H9 (cell line): ENCODE measurements around the gene PGBD2. TPM values are rescaled to one million over a fixed set of nuclear protein-coding genes. Genes with fewer than 3 reads are reported as not detected.
"Not testable (repeated sequence)": the region's sequence is repeated elsewhere in the genome, so short reads cannot be mapped to it uniquely, and the experiment has no call there.

Experiments
- DNase-seq: peaks from one replicate; pipeline ENCODE4 v3.0.0-alpha.2; 2017
- H2AFZ ChIP-seq: one replicate; pipeline ENCODE4 v1.6.1; 2013; ENCODE audit warnings: mild to moderate bottlenecking, low read length, control low read depth, moderate library complexity
- H2AK5ac ChIP-seq: 2 replicates; pipeline ENCODE4 v1.6.1; 2013; ENCODE audit warnings: low read length, control low read depth, mixed read lengths; ENCODE audit not compliant: insufficient read length
- H2BK120ac ChIP-seq: one replicate; pipeline ENCODE4 v1.6.1; 2013; ENCODE audit warnings: low read depth, mild to moderate bottlenecking, low read length, control low read depth, inconsistent platforms; ENCODE audit not compliant: poor library complexity, severe bottlenecking
- H2BK12ac ChIP-seq: 2 replicates; pipeline ENCODE4 v1.6.1; 2013; ENCODE audit warnings: low read length, control low read depth, mixed read lengths, low read depth; ENCODE audit not compliant: insufficient read length
- H2BK15ac ChIP-seq: 2 replicates; pipeline ENCODE4 v1.6.1; 2013; ENCODE audit warnings: low read depth, low read length, control low read depth
- H2BK20ac ChIP-seq: one replicate; pipeline ENCODE4 v1.6.1; 2013; ENCODE audit warnings: low read depth, mild to moderate bottlenecking, low read length, control low read depth, inconsistent platforms; ENCODE audit not compliant: poor library complexity, severe bottlenecking
- H2BK5ac ChIP-seq: 2 replicates; pipeline ENCODE4 v1.6.1; 2013; ENCODE audit warnings: low read length, control low read depth, mixed read lengths; ENCODE audit not compliant: insufficient read length
- H3K14ac ChIP-seq: 2 replicates; pipeline ENCODE4 v1.6.1; 2013; ENCODE audit warnings: low read length, control low read depth; ENCODE audit not compliant: insufficient read depth
- H3K18ac ChIP-seq: 2 replicates; pipeline ENCODE4 v1.6.1; 2013; ENCODE audit warnings: low read depth, mild to moderate bottlenecking, mixed read lengths, low read length, control low read depth; ENCODE audit not compliant: insufficient read length
- H3K23ac ChIP-seq: 2 replicates; pipeline ENCODE4 v1.6.1; 2013; ENCODE audit warnings: low read length, control low read depth, mixed read lengths, low read depth; ENCODE audit not compliant: insufficient read length
- H3K23me2 ChIP-seq: 2 replicates; pipeline ENCODE4 v1.6.1; 2013; ENCODE audit warnings: low read depth, mild to moderate bottlenecking, mixed read lengths, low read length, control low read depth; ENCODE audit not compliant: insufficient read length, poor library complexity, severe bottlenecking
- H3K27ac ChIP-seq: 2 replicates; pipeline ENCODE4 v1.5.1; 2013; ENCODE audit warnings: low read length, control low read depth, mixed read lengths, low read depth; ENCODE audit not compliant: insufficient read length
- H3K27me3 ChIP-seq: 2 replicates; pipeline ENCODE4 v1.6.1; 2013; ENCODE audit warnings: low read length, control low read depth, inconsistent platforms; ENCODE audit not compliant: insufficient read depth
- H3K4ac ChIP-seq: 2 replicates; pipeline ENCODE4 v1.6.1; 2013; ENCODE audit warnings: low read depth, mild to moderate bottlenecking, control low read depth, inconsistent platforms, low read length, moderate library complexity
- H3K4me1 ChIP-seq: 2 replicates; pipeline ENCODE4 v1.6.1; 2013; ENCODE audit warnings: low read length, control low read depth, inconsistent platforms; ENCODE audit not compliant: insufficient read depth
- H3K4me2 ChIP-seq: 2 replicates; pipeline ENCODE4 v1.6.1; 2013; ENCODE audit warnings: low read length, control low read depth, mixed read lengths; ENCODE audit not compliant: insufficient read length, insufficient read depth
- H3K56ac ChIP-seq: 2 replicates; pipeline ENCODE4 v1.6.1; 2013; ENCODE audit warnings: low read depth, mild to moderate bottlenecking, mixed read lengths, low read length, control low read depth; ENCODE audit not compliant: insufficient read length
- H3K79me1 ChIP-seq: 2 replicates; pipeline ENCODE4 v1.6.1; 2013; ENCODE audit warnings: low read depth, mild to moderate bottlenecking, moderate library complexity, low read length, control low read depth, inconsistent platforms; ENCODE audit not compliant: insufficient read depth, poor library complexity, severe bottlenecking
- H3K79me2 ChIP-seq: 2 replicates; pipeline ENCODE4 v1.6.1; 2013; ENCODE audit warnings: low read length, control low read depth, inconsistent platforms; ENCODE audit not compliant: insufficient read depth
- H3K9ac ChIP-seq: 2 replicates; pipeline ENCODE4 v1.6.1; 2013; ENCODE audit warnings: low read length, control low read depth, mixed read lengths; ENCODE audit not compliant: insufficient read length; ENCODE audit errors: extremely low read depth
- H3K9me3 ChIP-seq: one replicate; pipeline ENCODE4 v1.6.1; 2013; ENCODE audit warnings: low read depth, low read length, inconsistent platforms; ENCODE audit not compliant: control insufficient read depth
- H3T11ph ChIP-seq: one replicate; pipeline ENCODE4 v1.6.1; 2013; ENCODE audit warnings: mild to moderate bottlenecking, low read length, control low read depth, inconsistent platforms
- H4K20me1 ChIP-seq: one replicate; pipeline ENCODE4 v1.6.1; 2013; ENCODE audit not compliant: control insufficient read depth, insufficient read length, insufficient read depth
- H4K5ac ChIP-seq: 2 replicates; pipeline ENCODE4 v1.6.1; 2013; ENCODE audit warnings: low read depth, mild to moderate bottlenecking, mixed read lengths, low read length, control low read depth; ENCODE audit not compliant: insufficient read length
- H4K8ac ChIP-seq: replicated peaks from 2 replicates; pipeline ENCODE4 v1.6.1; 2013; ENCODE audit warnings: low read length, control low read depth, mixed read lengths, low read depth; ENCODE audit not compliant: insufficient read length
- H4K91ac ChIP-seq: 2 replicates; pipeline ENCODE4 v1.6.1; 2013; ENCODE audit warnings: low read depth, mild to moderate bottlenecking, moderate library complexity, mixed read lengths, low read length, control low read depth; ENCODE audit not compliant: insufficient read length
- H3K27ac Mint-ChIP-seq, 3 experiments: 2 replicates in 2 of 3; 3 replicates in 1 of 3; pipeline ENCODE4 v1.8.0; 2020 to 2021; ENCODE audit warnings: mixed read lengths in 3 of 3, mild to moderate bottlenecking in 1 of 3, moderate library complexity in 1 of 3
- H3K27me3 Mint-ChIP-seq: 2 replicates; pipeline ENCODE4 v1.8.0; 2021; ENCODE audit warnings: low read depth, mild to moderate bottlenecking, moderate library complexity, mixed read lengths
- H3K36me3 Mint-ChIP-seq, 3 experiments: 2 replicates in 2 of 3; 3 replicates in 1 of 3; pipeline ENCODE4 v1.8.0; 2020 to 2021; ENCODE audit warnings: low read depth in 3 of 3, mixed read lengths in 3 of 3; ENCODE audit not compliant: insufficient read depth in 1 of 3
- H3K4me1 Mint-ChIP-seq, 2 experiments: 2 replicates each; pipeline ENCODE4 v1.8.0; 2020; ENCODE audit warnings: mixed read lengths in 2 of 2
- H3K4me3 Mint-ChIP-seq, 2 experiments: 2 replicates in 1 of 2; 3 replicates in 1 of 2; pipeline ENCODE4 v1.8.0; 2020 to 2021; ENCODE audit warnings: mild to moderate bottlenecking in 2 of 2, mixed read lengths in 2 of 2, moderate library complexity in 1 of 2
- H3K9me3 Mint-ChIP-seq, 2 experiments: 2 replicates in 1 of 2; 3 replicates in 1 of 2; pipeline ENCODE4 v1.8.0; 2020; ENCODE audit warnings: mild to moderate bottlenecking in 2 of 2, mixed read lengths in 2 of 2, moderate library complexity in 1 of 2
- WGBS: extraction: QIAGEN DNeasy Blood & Tissue Kit; methylation state at CpG from one replicate; pipeline ENCODE4 v1.1.7; 2013; ENCODE audit warnings: missing lambda C conversion rate, low lambda C conversion rate, mixed read lengths; ENCODE audit not compliant: insufficient read length; ENCODE audit errors: extremely low coverage; 5-methylcytosine and 5-hydroxymethylcytosine counted together
- total RNA-seq: library from RNA; stranded (reverse); gene quantifications from 2 replicates; pipeline ENCODE4 v1.2.1, GENCODE V29; 2021
- TF ChIP-seq, protein P1 (sequence below): fragments of 200-600 bp; sonication (generic); conservative IDR thresholded peaks from 3 replicates; pipeline ENCODE4 v1.8.0; 2021; ENCODE audit warnings: antibody characterized with exemption, mild to moderate bottlenecking

The PGBD2 gene
- total RNA-seq, 1 experiment from 2014 or later: 10.4 TPM

DNA sequence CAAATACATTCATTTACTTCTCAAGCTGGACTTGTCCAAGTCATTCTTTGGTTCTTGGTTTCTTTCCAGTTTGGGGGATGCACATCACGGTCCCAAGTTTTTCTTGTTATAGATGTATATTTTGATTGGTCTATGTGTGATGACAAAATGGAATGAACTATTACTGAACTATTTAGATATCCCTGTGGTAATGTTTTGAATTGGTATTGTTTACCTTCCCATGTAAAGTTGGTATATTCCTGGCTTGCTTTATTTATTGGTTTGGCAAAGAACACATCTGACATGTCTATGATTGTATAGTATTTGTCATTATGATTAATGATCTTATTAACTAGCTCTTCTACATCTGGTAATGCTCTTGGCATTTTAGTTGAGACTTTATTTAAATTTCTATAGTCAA, 24.8 kb upstream of the PGBD2 start:
- Histone ChIP-seq H3K4ac (no peak overlapping the region), H4K20me1 (no peaks in the 10 kb centered on the region), H3K14ac (no peak overlapping the region), H2AK5ac (no peak overlapping the region), H3K27ac (no peak overlapping the region), H3K23ac (no peak overlapping the region), H3K9ac (no peak overlapping the region), H3K23me2 (no peaks in the 10 kb centered on the region), H3T11ph (no peak overlapping the region), H3K18ac (no peak overlapping the region), H2BK20ac (no peak overlapping the region), H4K5ac (no peak overlapping the region), H3K56ac (no peak overlapping the region), H4K91ac (no peak overlapping the region), H3K27me3 (no peaks in the 10 kb centered on the region), H2BK120ac (no peak overlapping the region), H2BK15ac (no peak overlapping the region), H3K79me2 (no peaks in the 10 kb centered on the region), H2BK5ac (no peak overlapping the region), H3K79me1 (no peaks in the 10 kb centered on the region), H4K8ac (no peak overlapping the region), H2BK12ac (no peak overlapping the region), H3K9me3 (no peaks in the 10 kb centered on the region), H2AFZ (no peak overlapping the region), H3K4me1 (no peaks in the 10 kb centered on the region), H3K4me2 (no peak overlapping the region)
- Mint-ChIP-seq H3K27ac (no peak overlapping the region), H3K27me3 (no peaks in the 10 kb centered on the region; the same call in 1 of the 2 replicates), H3K9me3 (no peaks in the 10 kb centered on the region), H3K4me3 (no peak overlapping the region), H3K4me1 (peaks cover 9% of the 10 kb centered on the region in 2 experiments), H3K36me3 (no peaks in the 10 kb centered on the region; a peak in 1 of 7 replicates)
- TF ChIP-seq, protein P1, sequence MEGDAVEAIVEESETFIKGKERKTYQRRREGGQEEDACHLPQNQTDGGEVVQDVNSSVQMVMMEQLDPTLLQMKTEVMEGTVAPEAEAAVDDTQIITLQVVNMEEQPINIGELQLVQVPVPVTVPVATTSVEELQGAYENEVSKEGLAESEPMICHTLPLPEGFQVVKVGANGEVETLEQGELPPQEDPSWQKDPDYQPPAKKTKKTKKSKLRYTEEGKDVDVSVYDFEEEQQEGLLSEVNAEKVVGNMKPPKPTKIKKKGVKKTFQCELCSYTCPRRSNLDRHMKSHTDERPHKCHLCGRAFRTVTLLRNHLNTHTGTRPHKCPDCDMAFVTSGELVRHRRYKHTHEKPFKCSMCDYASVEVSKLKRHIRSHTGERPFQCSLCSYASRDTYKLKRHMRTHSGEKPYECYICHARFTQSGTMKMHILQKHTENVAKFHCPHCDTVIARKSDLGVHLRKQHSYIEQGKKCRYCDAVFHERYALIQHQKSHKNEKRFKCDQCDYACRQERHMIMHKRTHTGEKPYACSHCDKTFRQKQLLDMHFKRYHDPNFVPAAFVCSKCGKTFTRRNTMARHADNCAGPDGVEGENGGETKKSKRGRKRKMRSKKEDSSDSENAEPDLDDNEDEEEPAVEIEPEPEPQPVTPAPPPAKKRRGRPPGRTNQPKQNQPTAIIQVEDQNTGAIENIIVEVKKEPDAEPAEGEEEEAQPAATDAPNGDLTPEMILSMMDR: no peak
- DNase-seq: no peak
- no CpG with 5 or more reads among the region's 1 CpG for WGBS

DNA sequence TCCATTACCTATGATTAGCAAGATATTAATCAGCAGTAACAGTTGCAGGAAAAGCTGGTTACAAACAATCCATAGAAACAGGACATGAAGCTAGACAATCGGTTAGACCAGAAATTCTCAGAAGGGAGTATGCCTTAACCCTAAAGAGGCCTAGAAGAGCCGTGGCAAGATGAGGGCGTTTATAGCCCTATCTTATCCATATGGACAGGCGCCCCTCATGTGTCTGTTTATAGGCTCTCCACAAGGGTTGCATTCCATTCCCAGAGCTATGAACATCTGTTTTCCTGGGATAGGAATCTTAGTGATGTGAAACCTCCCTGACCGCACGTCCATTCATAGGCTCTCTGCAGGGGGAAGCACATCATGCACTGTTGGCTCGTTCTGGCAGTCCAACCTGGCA, 23.6 kb upstream of the PGBD2 start:
- not testable (repeated sequence) for H3K27ac ChIP-seq, H2BK5ac ChIP-seq, H3K27me3 ChIP-seq, H3K9me3 ChIP-seq, H2BK20ac ChIP-seq, H3K56ac ChIP-seq, H3K9ac ChIP-seq, H3K23ac ChIP-seq, H3K79me2 ChIP-seq, H2BK12ac ChIP-seq, H3K14ac ChIP-seq, H3K4ac ChIP-seq, DNase-seq, H3T11ph ChIP-seq, H4K5ac ChIP-seq, H3K27ac Mint-ChIP-seq, H4K20me1 ChIP-seq, H3K4me2 ChIP-seq, H3K79me1 ChIP-seq, H3K4me1 ChIP-seq, H3K23me2 ChIP-seq, H2BK15ac ChIP-seq, H3K9me3 Mint-ChIP-seq, H3K18ac ChIP-seq, H4K91ac ChIP-seq, H2BK120ac ChIP-seq, H3K36me3 Mint-ChIP-seq, H2AK5ac ChIP-seq, H4K8ac ChIP-seq, H2AFZ ChIP-seq, H3K4me3 Mint-ChIP-seq, H3K27me3 Mint-ChIP-seq
- H3K4me1 Mint-ChIP-seq: peaks cover 13 to 17% of the 10 kb centered on the region in 2 experiments
- WGBS: no CpG with 5 or more reads among the region's 7 CpGs
